CMK (cell line): ENCODE data around the gene HECW1.
A peak's percentile ranks its signal among the peaks of the same experiment; 100 is the strongest.

ENCODE experiments used
- DNase-seq: peaks from one replicate; pipeline ENCODE4 v3.0.0-alpha.2; 2010; ENCODE audit warnings: low read depth

The HECW1 gene

GRCh38 chr7:43437001-43437400 lies 324.6 kb downstream of the HECW1 start:
- no peak for DNase-seq

- no peak for DNase-seq
These were observed 326.5 kb downstream of the HECW1 start for GRCh38 chr7:43438897-43439479.

DNA sequence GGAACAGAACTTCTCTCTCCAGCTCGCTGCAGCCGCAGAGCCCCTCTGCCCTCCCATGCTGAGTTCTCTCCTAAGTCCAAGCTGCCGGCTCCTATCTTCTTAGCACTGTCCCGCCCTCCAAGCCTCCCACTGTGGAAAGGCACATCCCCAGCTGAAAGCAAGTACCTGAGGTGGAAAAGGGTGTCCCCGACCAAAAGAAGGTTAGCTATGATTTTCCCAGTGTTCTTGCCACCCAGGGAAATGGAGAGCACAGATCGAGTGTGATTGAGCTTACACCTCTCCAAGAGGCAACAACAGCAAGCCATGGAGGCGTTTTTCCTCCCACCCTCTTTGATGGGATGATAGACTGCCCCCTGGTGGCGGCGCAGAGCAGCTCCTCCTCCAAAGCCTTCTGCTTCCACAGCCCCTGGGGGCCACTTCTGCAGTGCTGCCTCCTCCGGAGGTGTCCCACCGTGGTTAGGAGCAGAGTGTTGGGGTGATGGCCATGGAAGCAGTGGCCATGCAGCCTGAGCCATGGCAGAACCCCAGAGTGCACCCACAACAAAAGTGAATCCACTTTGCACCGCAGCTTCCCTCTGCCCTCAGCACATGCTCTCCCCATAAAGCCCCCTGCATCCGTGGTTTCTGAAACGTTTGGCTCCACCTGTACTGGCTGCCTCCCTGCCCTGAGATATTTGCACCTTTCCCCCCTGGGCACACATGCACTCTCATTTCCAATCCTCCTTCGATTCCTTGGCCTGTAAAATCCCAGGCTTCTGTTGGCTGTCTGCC lies 327.4 kb downstream of the HECW1 start:
- peak; percentile 25 for DNase-seq

GRCh38 chr7:43441231-43442130 lies 329.0 kb downstream of the HECW1 start:
- DNase-seq: no peak

DNA sequence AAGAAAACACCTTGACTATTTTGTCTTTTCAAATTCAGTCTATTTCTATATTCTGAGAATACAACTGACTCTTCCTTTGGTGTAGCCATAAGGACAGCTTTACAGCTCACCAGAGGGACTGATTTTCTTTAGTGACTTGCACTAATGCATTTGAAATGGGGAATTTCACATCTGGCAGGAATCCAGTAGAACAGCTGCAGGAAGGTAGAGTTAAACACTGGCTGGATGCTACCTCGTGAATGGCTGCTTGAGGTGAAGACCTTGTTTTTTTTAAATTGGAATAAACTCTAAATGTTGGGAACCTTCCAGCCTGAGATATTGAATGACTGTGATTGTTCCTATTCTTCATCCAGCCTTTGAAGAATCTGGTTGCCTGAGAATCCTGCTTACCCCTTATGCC lies 330.9 kb downstream of the HECW1 start:
- no peak for DNase-seq

DNA sequence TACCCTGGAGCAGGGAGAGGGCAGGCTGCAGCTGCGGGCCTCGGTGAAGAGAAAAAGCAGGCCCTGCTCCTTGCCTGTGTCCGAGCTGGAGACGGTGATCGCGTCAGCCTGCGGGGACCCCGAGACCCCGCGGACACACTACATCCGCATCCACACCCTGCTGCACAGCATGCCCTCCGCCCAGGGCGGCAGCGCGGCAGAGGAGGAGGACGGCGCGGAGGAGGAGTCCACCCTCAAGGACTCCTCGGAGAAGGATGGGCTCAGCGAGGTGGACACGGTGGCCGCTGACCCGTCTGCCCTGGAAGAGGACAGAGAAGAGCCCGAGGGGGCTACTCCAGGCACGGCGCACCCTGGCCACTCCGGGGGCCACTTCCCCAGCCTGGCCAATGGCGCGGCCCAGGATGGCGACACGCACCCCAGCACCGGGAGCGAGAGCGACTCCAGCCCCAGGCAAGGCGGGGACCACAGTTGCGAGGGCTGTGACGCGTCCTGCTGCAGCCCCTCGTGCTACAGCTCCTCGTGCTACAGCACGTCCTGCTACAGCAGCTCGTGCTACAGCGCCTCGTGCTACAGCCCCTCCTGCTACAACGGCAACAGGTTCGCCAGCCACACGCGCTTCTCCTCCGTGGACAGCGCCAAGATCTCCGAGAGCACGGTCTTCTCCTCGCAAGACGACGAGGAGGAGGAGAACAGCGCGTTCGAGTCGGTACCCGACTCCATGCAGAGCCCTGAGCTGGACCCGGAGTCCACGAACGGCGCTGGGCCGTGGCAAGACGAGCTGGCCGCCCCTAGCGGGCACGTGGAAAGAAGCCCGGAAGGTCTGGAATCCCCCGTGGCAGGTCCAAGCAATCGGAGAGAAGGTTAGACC lies 332.5 kb downstream of the HECW1 start:
- DNase-seq: no peak

- DNase-seq: no peak
These were observed 337.1 kb downstream of the HECW1 start for GRCh38 chr7:43449577-43449976.

GRCh38 chr7:43450894-43451293 lies 338.4 kb downstream of the HECW1 start:
- no peak for DNase-seq

DNA sequence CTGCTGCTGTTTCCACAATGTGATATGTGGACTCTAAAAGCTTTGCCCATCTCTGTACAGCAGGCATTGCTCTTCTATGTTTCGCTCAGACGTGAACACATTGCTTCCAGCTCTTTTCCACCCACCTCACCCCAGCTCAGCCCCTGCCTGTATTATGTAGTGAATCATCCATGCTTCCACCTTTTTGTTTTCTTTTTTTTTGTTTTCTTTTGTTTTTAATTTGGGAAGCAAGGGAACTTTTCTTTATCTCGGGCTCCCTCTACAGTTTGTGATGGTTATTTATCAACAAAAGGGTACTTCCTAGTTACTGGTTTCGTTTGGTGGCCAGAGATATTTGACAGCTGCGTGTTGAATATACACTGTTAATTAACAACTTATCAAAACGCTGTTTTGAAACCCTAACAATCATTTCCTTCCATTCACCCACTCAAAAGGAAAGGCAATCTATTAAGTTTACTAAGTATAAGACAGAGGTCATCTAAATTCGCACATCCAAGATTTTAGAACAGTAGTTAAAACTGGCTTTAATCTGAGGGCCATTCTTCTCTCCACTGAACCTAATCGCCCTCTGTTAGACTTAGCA lies 342.6 kb downstream of the HECW1 start:
- DNase-seq: no peak

DNA sequence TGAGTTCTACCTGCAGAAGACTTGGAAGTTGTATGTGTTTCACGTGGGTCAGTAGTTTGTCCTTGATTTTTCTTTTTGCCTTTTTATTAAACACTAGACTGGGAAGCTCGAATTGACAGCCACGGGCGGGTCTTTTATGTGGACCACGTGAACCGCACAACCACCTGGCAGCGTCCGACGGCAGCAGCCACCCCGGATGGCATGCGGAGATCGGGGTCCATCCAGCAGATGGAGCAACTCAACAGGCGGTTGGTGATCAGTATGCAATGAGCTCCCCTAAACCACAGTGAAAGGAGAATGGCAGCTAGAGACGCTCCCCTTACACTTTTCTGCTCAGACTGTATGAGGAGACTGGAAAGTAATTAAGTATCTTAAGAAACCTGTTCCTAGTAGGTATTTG lies 343.8 kb downstream of the HECW1 start:
- DNase-seq: no peak

GRCh38 chr7:43458330-43459018 lies 346.0 kb downstream of the HECW1 start:
- no peak for DNase-seq

GRCh38 chr7:43459019-43459337 lies 346.5 kb downstream of the HECW1 start:
- no peak for DNase-seq

DNA sequence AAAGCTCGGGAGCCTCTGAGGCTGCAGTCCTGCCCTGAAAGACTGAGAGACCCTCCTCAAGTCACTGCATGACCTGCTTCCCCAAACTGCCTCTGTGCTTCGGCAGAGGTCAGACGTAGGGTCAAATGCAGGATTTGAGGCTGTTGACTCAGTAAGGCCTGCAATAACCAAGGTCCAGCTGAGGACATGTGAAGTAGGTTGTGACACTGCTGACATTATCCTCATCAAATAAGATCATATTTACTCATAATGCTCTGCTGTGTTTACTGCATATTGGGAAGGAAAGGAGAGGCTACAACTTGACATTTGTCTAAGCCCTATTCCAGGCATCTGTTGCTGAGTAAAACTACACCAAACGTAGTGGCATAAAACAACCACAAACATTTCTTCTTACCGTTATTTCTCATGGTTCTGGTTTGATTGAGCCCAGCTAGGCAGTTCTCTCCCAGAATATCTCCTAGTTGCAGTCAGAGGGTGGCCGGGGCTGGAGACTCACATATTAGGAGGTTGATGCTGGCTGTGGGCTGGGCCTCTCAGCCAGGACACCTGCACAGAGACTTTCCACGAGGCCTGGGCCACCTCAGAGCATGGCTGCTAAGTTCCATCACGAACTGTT lies 348.4 kb downstream of the HECW1 start:
- DNase-seq: no peak

- no peak for DNase-seq
These were observed 349.0 kb downstream of the HECW1 start for GRCh38 chr7:43461349-43462024.

- DNase-seq: no peak
These were observed 350.4 kb downstream of the HECW1 start for GRCh38 chr7:43462836-43463235.

DNA sequence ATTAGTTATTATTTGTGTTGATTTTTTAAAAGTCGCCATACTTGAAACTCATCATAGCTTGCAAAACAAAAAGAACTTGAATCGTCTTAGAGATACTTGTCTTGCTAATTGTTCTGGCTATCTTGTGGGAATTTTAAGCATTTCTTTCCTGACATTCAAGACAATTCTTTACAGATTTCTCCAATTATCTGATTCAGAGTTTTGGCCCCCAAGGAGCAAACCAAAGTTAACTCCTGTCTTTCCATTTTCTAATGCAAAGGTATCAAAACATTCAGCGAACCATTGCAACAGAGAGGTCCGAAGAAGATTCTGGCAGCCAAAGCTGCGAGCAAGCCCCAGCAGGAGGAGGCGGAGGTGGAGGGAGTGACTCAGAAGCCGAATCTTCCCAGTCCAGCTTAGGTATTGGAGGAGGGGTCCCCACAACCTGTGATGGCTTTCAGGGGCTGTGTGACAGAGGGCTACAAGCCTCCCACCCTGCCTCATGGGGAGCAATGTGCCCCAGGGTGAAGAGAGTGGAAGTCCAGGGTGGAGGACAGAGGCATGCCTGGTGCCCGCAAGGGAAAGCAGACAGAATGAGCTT lies 351.0 kb downstream of the HECW1 start:
- DNase-seq: no peak

DNA sequence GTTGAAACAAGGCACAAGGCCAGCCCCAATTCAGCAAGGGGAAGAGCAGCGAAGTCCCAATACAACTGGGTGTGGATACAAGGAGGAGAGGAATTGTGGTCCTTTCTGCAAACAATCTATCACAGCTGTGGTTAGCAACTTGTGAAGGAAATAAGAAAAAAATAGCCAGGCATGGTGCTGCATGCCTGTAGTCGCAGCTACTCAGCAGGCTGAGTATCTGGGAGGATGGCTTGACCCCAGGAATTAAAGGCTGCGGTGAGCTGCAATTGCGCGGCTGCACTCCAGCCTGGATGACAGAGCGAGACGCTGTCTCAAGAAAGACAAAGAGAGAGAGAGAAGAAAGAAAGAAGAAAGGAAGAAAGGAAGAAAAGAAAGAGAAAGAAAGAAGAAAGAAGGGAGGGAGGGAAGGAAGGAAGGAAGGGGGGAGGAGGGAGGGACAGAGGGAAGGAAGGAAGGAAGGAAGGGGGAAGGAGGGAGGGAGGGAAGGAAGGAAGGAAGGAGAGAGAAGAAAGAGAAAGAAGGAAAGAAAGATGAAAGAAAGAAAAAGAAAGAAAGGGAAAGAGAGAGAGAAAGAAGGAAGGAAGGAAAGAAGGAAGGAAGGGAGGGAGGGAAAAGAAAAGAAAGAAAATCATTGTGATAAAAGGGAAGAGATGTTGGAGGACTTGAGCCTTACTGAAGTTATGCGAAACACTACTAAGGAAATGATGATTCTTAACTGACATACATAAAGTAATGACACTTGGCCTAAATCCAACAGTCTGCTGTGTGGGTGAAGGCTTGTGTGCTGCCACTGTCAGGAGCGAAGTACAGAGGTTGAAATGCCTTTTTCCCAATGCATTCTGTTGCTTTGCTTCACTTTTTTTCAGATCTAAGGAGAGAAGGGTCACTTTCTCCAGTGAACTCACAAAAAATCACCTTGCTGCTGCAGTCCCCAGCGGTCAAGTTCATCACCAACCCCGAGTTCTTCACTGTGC lies 353.4 kb downstream of the HECW1 start:
- DNase-seq: no peak

GRCh38 chr7:43467406-43467805 lies 355.0 kb downstream of the HECW1 start:
- no peak for DNase-seq
